GM18861 (cell line): ENCODE measurements around the gene CFAP73.
"Not testable (repeated sequence)": the region's sequence is repeated elsewhere in the genome, so short reads cannot be mapped to it uniquely, and the experiment has no call there.

ENCODE experiments used
- ATAC-seq: cut with Tn5 transposase; IDR thresholded peaks from one replicate; pipeline ENCODE4 v1.9.1; 2021; ENCODE audit not compliant: unreplicated experiment

Gene CFAP73

GRCh38 chr12:113149361-113150150 lies at the start of gene CFAP73:
TSS of gene CFAP73 (plus strand) at chr12:113149724. CDS start at chr12:113149858, 134 bp downstream.
- ATAC-seq = no peak

- ATAC-seq = no peak
Measured at GRCh38 chr12:113099764-113100163, 49.8 kb upstream of the CFAP73 start.

DNA sequence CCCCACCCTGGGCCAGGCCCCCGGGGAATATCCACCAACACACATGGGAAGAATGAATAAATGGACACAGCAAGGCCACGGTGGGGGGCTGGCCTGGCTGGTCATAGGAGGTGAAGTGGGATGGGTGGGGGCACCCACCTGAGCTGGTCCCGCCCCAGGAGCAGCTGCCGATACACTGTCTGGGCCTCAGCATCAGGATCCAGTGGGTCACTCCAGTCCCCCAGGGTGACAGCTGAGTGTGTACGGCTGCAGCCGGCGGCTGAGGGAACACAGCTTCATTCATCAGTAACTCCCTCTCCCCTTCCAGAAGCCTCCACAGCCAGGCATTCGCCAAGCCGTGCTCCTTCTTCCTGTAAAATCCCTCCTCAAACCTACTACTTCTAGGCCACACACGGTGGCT lies 47.8 kb upstream of the CFAP73 start:
- ATAC-seq = no peak

DNA sequence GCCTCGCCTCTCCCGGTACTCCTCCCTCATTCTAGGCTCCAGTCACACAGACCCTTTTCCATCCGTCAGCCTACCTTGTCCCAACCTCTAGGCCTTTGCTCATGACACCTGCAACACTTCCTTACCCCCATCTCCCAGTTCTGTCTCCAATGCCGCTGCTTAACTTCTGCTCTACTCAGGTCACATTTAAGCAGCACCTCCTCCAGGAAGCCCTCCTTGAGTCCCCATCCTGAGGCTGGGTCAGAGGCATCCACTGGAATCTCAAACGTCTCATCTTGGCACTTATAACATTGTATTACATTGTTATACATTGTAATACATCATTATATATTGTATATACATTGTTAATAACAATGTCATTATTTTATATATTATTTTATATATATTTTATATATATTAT lies 46.7 kb upstream of the CFAP73 start:
- no peak for ATAC-seq

GRCh38 chr12:113103756-113104450 lies 45.6 kb upstream of the CFAP73 start:
- no peak for ATAC-seq

DNA sequence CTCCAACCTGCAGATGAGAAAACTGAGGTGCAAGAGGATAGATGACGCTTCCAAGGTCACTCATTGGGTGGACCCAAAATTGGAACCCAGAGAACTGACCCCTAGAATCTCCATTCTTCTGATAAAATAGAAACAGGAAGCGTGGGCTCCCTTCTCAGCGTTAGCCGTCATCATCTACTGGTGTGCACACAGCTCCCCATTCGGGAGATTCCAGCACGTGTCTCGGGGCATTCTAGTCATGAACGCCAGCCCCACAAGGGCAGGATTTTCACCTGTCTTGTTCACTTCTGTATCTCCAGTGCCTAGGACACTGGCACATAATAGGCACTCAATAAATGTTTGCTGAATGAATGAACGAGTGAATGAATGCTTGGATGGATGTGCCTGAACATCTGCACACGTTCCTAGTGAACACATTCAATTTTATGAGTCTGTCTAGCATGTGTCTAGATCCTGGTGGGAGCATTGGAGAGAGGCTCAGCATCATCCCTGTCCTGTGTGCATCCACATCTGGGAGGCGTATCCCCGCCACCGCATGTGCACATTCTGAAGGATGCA lies 44.5 kb upstream of the CFAP73 start:
- no peak for ATAC-seq

DNA sequence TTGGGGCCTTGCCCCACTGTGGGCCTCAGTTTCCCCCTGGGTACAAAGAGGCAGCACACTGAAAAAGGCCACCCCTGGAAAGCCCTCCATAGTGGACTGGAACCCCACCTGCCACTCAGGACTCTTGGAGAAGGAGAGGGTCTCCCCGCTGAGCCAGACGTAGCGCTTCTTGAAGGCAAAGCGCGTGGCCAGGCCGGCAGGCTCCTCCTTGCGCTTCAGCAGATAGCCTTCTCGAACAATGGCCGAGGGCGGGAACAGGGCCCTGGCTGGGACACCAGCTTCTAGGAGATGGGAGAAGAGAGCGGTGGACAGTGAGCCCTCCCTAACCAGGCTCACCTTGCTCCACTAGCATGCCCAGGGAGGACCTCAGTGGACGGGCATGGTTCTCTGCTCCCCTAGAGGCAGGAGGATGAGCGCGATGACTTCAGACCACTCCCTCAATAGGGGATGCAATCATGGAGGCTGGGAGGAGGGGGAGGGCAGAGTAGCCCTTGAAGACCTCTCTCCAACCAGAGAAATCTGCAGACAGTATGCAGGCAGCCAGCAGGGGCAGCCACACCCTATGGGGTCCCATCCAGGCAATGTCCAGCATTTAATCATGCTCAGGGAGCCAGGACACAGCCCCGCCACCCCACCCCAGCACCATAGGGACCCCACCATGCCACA lies 43.8 kb upstream of the CFAP73 start:
- no peak for ATAC-seq

- ATAC-seq = no peak
Measured at GRCh38 chr12:113106361-113106760, 43.2 kb upstream of the CFAP73 start.

GRCh38 chr12:113108308-113108707 lies 41.2 kb upstream of the CFAP73 start:
- no peak for ATAC-seq

DNA sequence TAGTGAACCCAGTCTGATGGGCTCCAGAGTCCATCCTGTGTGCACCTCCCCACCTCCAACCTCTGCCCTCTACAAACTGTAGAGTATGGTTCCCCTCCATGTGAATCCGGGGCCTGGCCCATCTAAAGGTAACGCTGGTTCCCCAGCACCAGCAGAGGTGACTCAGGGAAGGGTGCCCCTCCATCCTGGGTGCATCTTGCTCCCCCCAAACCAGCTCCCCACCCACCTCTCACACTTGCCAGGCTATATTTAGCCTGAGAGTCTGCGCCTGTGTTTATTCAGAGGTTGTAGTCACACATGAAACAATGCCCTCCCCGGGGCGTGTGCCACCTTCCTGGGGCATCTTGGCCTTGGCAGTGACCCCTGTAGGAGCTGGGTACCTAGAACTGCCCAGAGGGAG lies 40.2 kb upstream of the CFAP73 start:
- ATAC-seq = no peak

GRCh38 chr12:113109872-113110599 lies 39.5 kb upstream of the CFAP73 start:
- ATAC-seq = no peak

GRCh38 chr12:113111247-113111646 lies 38.3 kb upstream of the CFAP73 start:
- ATAC-seq = no peak

DNA sequence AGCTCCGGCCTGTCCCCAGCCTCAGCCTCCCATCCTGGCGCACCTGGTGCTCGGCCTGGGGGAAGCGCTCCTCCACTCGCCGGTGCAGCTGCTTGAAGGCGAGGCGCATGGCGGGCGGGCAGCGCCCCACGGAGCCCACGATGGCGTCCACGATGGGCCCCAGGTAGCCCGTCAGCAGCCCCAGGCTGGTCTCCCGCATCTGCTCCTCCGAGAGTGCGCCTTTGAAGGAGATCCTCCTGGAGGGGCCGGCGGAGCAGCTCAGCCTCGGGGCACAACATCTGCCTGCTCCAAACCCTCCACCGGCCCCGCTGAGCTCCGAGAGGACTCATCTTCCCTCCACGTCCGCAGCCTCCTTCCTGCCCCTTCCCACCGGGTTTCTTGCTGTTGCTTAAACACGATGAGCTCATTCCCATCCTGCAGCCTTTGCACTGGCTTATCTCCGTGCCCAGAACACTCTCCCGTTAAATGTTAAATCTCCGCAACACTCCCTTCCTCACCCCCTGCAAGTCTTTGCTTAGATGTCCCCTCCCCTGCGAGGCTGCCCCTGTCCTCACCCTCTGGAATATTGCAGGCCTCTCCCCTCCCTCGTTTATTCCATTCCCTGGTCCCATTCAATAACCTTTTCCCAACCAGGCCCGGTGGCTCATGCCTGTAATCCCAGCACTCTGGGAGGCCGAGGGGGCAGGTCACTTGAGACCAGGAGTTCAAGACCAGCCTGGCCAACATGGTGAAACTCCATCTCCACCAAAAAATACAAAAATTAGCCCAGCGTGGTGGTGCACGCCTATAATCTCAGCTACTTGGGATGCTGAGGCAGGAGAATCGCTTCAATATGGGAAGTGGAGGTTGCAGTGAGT lies 37.3 kb upstream of the CFAP73 start:
- ATAC-seq = no peak

DNA sequence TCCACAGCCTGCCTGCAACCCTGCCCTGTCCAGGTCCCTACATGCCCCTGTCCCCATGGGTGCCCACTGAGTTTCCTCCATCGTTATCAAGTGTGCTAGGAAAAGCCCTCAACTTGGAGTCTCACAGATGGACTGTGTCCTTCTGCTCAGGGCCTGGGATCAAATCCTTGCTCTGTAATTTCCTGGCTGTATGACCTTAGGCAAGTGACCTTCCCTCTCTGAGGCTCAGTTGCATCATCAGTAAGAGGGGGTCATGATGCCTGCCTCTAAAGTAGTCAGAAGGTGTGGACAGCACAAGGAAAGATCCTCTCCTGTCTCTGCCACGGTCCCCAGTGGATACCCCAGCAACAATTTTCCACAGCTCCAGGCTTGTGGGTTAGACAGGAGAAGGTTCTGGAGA lies 36.1 kb upstream of the CFAP73 start:
- ATAC-seq = no peak

GRCh38 chr12:113114447-113115178 lies 34.9 kb upstream of the CFAP73 start:
- ATAC-seq = no peak

GRCh38 chr12:113115455-113116126 lies 33.9 kb upstream of the CFAP73 start:
- ATAC-seq = no peak

DNA sequence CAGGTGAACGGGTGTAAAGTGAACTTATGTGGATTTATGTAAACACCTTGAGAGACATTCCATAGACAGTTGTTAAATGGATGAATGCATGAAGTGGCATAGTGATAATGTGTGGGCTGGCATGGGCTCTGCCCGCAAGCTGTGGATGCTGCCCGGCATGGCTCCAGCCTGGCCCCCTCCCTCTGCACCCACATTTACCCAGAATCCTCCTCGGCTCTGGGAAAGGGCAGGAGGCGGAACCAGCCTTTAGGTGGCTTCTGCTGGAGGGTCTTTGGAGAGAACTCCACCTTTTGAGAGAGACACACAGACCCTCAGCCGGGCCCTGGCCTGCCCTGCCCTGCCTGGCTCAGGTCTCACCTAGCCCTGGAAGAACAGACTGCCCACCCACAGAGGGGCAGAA lies 32.6 kb upstream of the CFAP73 start:
- no peak for ATAC-seq

GRCh38 chr12:113117684-113118083 lies 31.8 kb upstream of the CFAP73 start:
- not testable (repeated sequence) for ATAC-seq

GRCh38 chr12:113118142-113118541 lies 31.4 kb upstream of the CFAP73 start:
- ATAC-seq = no peak
